Smooth muscle cell (in vitro differentiated cells): ENCODE measurements around the gene FOXS1. TPM values are rescaled to one million over a fixed set of nuclear protein-coding genes. Genes with fewer than 3 reads are reported as not detected.
A peak's percentile ranks its signal among the peaks of the same experiment; 100 is the strongest.

Experiments
- DNase-seq: peaks from one replicate; lab custom pipeline; 2025; ENCODE audit not compliant: unreplicated experiment; lab: John Stamatoyannopoulos, UW
- H2AFZ ChIP-seq: fragments of 200-600 bp; sonication (generic); 2 replicates; pipeline ENCODE4 v1.6.0; 2016; ENCODE audit warnings: antibody characterized with exemption, low read depth, mild to moderate bottlenecking
- H3F3A ChIP-seq: fragments of 200-600 bp; sonication (generic); 2 replicates; pipeline ENCODE4 v1.6.0; 2017; ENCODE audit warnings: antibody characterized with exemption, low read depth
- H3K27ac ChIP-seq: fragments of 200-600 bp; sonication (generic); 2 replicates; pipeline ENCODE4 v1.5.1; 2016; ENCODE audit warnings: low read depth, mild to moderate bottlenecking
- H3K27me3 ChIP-seq: fragments of 200-600 bp; sonication (generic); 2 replicates; pipeline ENCODE4 v1.6.1; 2016; ENCODE audit warnings: low read depth, mild to moderate bottlenecking
- H3K36me3 ChIP-seq: fragments of 200-600 bp; sonication (generic); 2 replicates; pipeline ENCODE4 v1.5.1; 2016; ENCODE audit warnings: low read depth
- H3K4me1 ChIP-seq: fragments of 200-600 bp; sonication (generic); 2 replicates; pipeline ENCODE4 v1.5.1; 2016; ENCODE audit warnings: low read depth
- H3K4me2 ChIP-seq: fragments of 200-600 bp; sonication (generic); 2 replicates; pipeline ENCODE4 v1.6.0; 2016; ENCODE audit warnings: mild to moderate bottlenecking
- H3K4me3 ChIP-seq: fragments of 200-600 bp; sonication (generic); 2 replicates; pipeline ENCODE4 v1.5.1; 2016; ENCODE audit warnings: mild to moderate bottlenecking
- H3K79me2 ChIP-seq: fragments of 200-600 bp; sonication (generic); 2 replicates; pipeline ENCODE4 v1.6.0; 2016; ENCODE audit warnings: low read depth, mild to moderate bottlenecking
- H3K9ac ChIP-seq: fragments of 200-600 bp; sonication (generic); 2 replicates; pipeline ENCODE4 v1.6.0; 2016; ENCODE audit warnings: low read depth
- H3K9me3 ChIP-seq: fragments of 200-600 bp; sonication (generic); replicated peaks from 2 replicates; pipeline ENCODE4 v1.5.1; 2016; ENCODE audit warnings: low read depth
- H4K20me1 ChIP-seq: fragments of 200-600 bp; sonication (generic); 2 replicates; pipeline ENCODE4 v1.6.0; 2016; ENCODE audit warnings: low read depth
- WGBS: methylation state at CpG from one replicate; pipeline ENCODE4 v1.1.7; 2016; ENCODE audit warnings: low lambda C conversion rate; 5-methylcytosine and 5-hydroxymethylcytosine counted together
- polyA plus RNA-seq: library from polyadenylated mRNA; unstranded; fragments of >200 nt; fragmentation: Nextera tagmentation; extraction: Ambion mirVana; gene quantifications from 2 replicates; pipeline ENCODE4 v1.2.1, GENCODE V29; 2016
- total RNA-seq: library from RNA; depleted of rRNA; stranded (reverse); fragments of >200 nt; gene quantifications from 2 replicates; pipeline ENCODE4 v1.2.3, GENCODE V29; 2014
- TF ChIP-seq, protein P1 (sequence below): fragments of 200-600 bp; sonication (generic); IDR thresholded peaks from 2 replicates; pipeline ENCODE4 v1.5.1; 2017; ENCODE audit warnings: borderline replicate concordance, mild to moderate bottlenecking, antibody characterized with exemption; ENCODE audit not compliant: insufficient read depth, poor library complexity, severe bottlenecking

The FOXS1 gene
- total and polyA plus RNA-seq, 2 experiments from 2014 or later, result 0.09 to 3.3 TPM

DNA sequence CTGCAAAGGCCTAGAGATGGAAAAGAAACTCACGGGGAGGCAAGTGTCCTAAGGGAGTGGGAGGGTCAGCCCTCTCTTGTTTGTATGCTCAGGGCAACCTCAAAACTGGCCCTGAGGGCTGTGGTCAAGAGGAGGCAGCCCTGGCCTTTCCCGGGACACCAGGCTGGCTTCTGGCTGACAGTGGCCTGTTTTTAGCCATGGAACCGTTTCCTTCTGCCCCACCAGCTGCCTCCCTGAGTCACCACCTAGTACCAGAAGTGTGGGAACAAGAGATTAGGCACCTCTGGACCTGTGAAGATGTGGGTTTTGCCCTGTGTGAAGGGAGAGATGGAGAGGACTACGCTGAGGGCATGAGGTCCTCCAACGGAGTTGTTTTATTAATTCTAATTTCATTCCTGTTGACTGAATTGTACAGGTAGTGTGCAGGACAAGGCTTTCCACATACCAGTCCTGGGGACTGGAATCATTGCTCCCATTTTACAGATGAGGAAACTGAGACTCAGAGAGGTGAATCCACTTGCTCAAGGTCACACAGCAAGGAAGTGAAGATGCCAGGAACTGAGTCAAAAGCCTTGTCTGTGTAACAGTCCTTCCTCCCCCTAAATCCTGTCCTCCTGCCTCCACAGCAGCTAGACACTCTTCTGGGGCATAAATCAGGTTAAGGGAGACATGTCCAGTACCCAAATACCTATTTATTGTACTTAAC lies 5.5 kb downstream of the FOXS1 start:
- Histone ChIP-seq H4K20me1 (no peaks in the 10 kb centered on the region), H3K4me2 (no peak overlapping the region), H3K4me1 (peaks cover 46% of the 10 kb centered on the region), H3K9me3 (no peaks in the 10 kb centered on the region), H3K36me3 (no peaks in the 10 kb centered on the region), H3K9ac (no peak overlapping the region), H2AFZ (no peak overlapping the region), H3K79me2 (no peaks in the 10 kb centered on the region), H3K4me3 (no peak overlapping the region), H3K27me3 (no peaks in the 10 kb centered on the region), H3F3A (peaks cover 28% of the 10 kb centered on the region), H3K27ac (no peak overlapping the region)
- DNase-seq, result no peak
- TF ChIP-seq, protein P1, sequence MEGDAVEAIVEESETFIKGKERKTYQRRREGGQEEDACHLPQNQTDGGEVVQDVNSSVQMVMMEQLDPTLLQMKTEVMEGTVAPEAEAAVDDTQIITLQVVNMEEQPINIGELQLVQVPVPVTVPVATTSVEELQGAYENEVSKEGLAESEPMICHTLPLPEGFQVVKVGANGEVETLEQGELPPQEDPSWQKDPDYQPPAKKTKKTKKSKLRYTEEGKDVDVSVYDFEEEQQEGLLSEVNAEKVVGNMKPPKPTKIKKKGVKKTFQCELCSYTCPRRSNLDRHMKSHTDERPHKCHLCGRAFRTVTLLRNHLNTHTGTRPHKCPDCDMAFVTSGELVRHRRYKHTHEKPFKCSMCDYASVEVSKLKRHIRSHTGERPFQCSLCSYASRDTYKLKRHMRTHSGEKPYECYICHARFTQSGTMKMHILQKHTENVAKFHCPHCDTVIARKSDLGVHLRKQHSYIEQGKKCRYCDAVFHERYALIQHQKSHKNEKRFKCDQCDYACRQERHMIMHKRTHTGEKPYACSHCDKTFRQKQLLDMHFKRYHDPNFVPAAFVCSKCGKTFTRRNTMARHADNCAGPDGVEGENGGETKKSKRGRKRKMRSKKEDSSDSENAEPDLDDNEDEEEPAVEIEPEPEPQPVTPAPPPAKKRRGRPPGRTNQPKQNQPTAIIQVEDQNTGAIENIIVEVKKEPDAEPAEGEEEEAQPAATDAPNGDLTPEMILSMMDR, result no peak
- 55% methylated on average over 5 of the region's 5 CpGs for WGBS

DNA sequence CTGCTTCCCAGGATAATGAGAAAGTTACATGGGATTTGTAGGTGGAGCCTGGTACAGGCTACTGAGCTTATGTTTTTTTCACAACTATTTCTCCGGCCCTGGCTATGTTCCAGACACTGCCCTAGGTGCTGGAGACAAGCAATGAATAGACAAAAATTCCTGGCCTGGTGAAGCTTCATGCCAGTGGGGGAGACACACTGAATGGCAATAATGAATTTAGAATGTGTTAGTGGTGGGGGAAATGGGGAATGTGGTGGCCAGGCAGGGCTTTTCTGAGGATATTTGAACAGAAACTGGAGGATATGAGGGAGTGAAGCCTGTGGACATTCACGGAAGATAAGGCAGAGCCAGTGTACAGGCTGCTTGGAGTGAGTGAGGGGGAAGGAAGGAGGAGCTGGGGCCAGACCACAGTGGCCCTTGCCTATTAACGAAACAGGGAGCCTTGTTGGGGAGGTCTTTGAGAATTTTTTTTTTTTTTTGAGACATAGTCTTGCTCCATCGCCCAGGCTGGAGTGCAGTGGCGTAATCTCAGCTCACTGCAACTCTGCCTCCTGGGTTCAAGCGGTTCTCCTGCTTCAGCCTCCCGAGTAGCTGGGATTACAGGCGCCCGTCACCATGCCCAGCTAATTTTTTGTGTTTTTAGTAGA lies 6.6 kb downstream of the FOXS1 start:
- Histone ChIP-seq H3K27ac (peak overlapping the region; percentile 18), H3K4me3 (no peak overlapping the region), H3K79me2 (no peaks in the 10 kb centered on the region), H3F3A (peaks cover 32% of the 10 kb centered on the region), H3K4me2 (peak overlapping the region; percentile 37), H4K20me1 (no peaks in the 10 kb centered on the region), H3K27me3 (no peaks in the 10 kb centered on the region), H3K36me3 (no peaks in the 10 kb centered on the region), H3K9ac (no peak overlapping the region), H3K4me1 (peaks cover 39% of the 10 kb centered on the region), H2AFZ (no peak overlapping the region), H3K9me3 (no peaks in the 10 kb centered on the region)
- TF ChIP-seq, protein P1, result no peak
- no peak for DNase-seq
- WGBS, result 59% methylated on average over 9 of the region's 9 CpGs

DNA sequence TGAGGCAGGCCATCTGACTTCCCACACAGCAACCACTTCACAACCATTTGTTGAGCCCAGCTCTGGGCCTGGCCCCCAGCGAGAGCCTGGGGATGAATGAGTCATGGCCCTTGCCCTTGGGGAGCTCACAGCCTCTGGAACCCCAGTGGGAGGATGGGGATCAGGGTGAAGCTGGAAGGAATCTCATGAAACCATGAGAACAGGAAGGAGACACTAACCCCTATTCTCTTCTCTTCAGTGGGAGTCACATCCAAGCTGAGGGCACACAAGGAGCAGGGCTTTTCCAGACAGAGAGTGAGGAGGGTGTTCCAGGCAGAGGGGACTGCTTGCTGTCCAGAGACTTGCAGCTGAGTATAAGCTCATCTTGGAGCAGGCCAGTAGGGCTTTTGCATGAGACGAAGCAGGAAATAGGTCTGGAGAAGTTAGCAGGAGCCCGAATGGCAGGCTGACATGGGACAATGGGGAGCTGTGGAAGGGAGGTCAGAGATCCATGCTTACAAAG lies 7.5 kb downstream of the FOXS1 start:
- Histone ChIP-seq H3K4me3 (no peak overlapping the region), H3K79me2 (no peaks in the 10 kb centered on the region), H3K9me3 (no peaks in the 10 kb centered on the region), H3K9ac (no peak overlapping the region), H4K20me1 (no peaks in the 10 kb centered on the region), H3K36me3 (no peaks in the 10 kb centered on the region), H3K4me1 (peaks cover 35% of the 10 kb centered on the region), H3F3A (peaks cover 32% of the 10 kb centered on the region), H3K4me2 (peak overlapping the region; percentile 37), H3K27ac (peak overlapping the region; percentile 18), H2AFZ (no peak overlapping the region), H3K27me3 (no peaks in the 10 kb centered on the region)
- TF ChIP-seq, protein P1, result no peak
- no peak for DNase-seq
- WGBS, result 22% methylated on average over 3 of the region's 3 CpGs
